IMR-90 (cell line): Measurements from ENCODE around the gene ASB4. TPM values are rescaled to one million over a fixed set of nuclear protein-coding genes. Genes with fewer than 3 reads are reported as not detected.

Experiments
- ATAC-seq: fragments of 200-7000 bp; cut with Tn5 transposase; 2 replicates; pipeline ENCODE4 v1.9.1; 2020; ENCODE audit warnings: low read depth, mild to moderate bottlenecking, moderate library complexity
- BruUV-seq: library from RNA; stranded (reverse); fragments of 400-500 nt; replicated peaks from 2 replicates; lab custom pipeline; 2021; lab: Mats Ljungman, UMichigan
- CTCF ChIA-PET: fragments of 300-600 bp; formaldehyde crosslinking; extraction: SDS; loops from one replicate; lab custom pipeline; 2021; ENCODE audit warnings: antibody characterized with exemption; lab: Yijun Ruan, JAX
- POLR2A ChIA-PET: fragments of 300-600 bp; sonication (Branson Sonifier 250); formaldehyde crosslinking; loops from one replicate; lab custom pipeline; 2022; ENCODE audit warnings: antibody characterized with exemption; ENCODE audit not compliant: unreplicated experiment; lab: Charles Lee
- DNase-seq: peaks from one replicate; pipeline ENCODE4 v3.0.0; 2013
- H2AFZ ChIP-seq: replicated peaks from 2 replicates; pipeline ENCODE3; 2013; ENCODE audit warnings: low read length, mild to moderate bottlenecking; ENCODE audit not compliant: poor library complexity
- H2AK5ac ChIP-seq: 2 replicates; pipeline ENCODE4 v1.6.1; 2013; ENCODE audit warnings: low read depth, low read length, inconsistent platforms
- H2AK9ac ChIP-seq: replicated peaks from 2 replicates; pipeline ENCODE3; 2013; ENCODE audit warnings: mild to moderate bottlenecking, low read depth, low read length, moderate library complexity; ENCODE audit not compliant: poor library complexity
- H2BK120ac ChIP-seq: 2 replicates; pipeline ENCODE4 v1.6.1; 2013; ENCODE audit warnings: low read depth, low read length, inconsistent platforms
- H2BK15ac ChIP-seq: 3 replicates; pipeline ENCODE4 v1.6.1; 2013; ENCODE audit warnings: low read depth, low read length, inconsistent platforms
- H2BK20ac ChIP-seq: 2 replicates; pipeline ENCODE4 v1.6.1; 2013; ENCODE audit warnings: low read depth, mild to moderate bottlenecking, inconsistent platforms, low read length, moderate library complexity
- H2BK5ac ChIP-seq: 2 replicates; pipeline ENCODE4 v1.6.1; 2013; ENCODE audit warnings: mild to moderate bottlenecking, low read depth, low read length, inconsistent platforms; ENCODE audit not compliant: poor library complexity, severe bottlenecking
- H3K14ac ChIP-seq: replicated peaks from 2 replicates; pipeline ENCODE4 v1.6.1; 2013; ENCODE audit warnings: low read depth, low read length, inconsistent platforms
- H3K18ac ChIP-seq: 2 replicates; pipeline ENCODE4 v1.6.1; 2013; ENCODE audit warnings: low read depth, low read length, control low read depth
- H3K23ac ChIP-seq: 2 replicates; pipeline ENCODE4 v1.6.1; 2013; ENCODE audit warnings: low read depth, low read length, inconsistent platforms
- H3K27ac ChIP-seq: 2 replicates; pipeline ENCODE4 v1.5.1; 2013; ENCODE audit warnings: mild to moderate bottlenecking, control low read depth, low read length; ENCODE audit not compliant: insufficient read depth
- H3K27me3 ChIP-seq: 2 replicates; pipeline ENCODE4 v1.6.1; 2013; ENCODE audit warnings: low read length; ENCODE audit not compliant: control insufficient read depth, insufficient read depth
- H3K36me3 ChIP-seq: 2 replicates; pipeline ENCODE4 v1.6.1; 2013; ENCODE audit warnings: low read length, mixed read lengths; ENCODE audit not compliant: control insufficient read depth, insufficient read depth
- H3K4ac ChIP-seq: 2 replicates; pipeline ENCODE4 v1.6.1; 2013; ENCODE audit warnings: low read depth, low read length, inconsistent platforms
- H3K4me1 ChIP-seq: 2 replicates; pipeline ENCODE4 v1.6.1; 2013; ENCODE audit warnings: low read length, mixed read lengths; ENCODE audit not compliant: control insufficient read depth, insufficient read depth
- H3K4me2 ChIP-seq: 2 replicates; pipeline ENCODE4 v1.6.1; 2013; ENCODE audit warnings: low read depth, mild to moderate bottlenecking, control low read depth, low read length, moderate library complexity
- H3K4me3 ChIP-seq: 2 replicates; pipeline ENCODE4 v1.5.1; 2013; ENCODE audit warnings: low read depth, mild to moderate bottlenecking, control low read depth, low read length, moderate library complexity; ENCODE audit not compliant: insufficient read depth
- H3K56ac ChIP-seq: 2 replicates; pipeline ENCODE4 v1.6.1; 2013; ENCODE audit warnings: low read length, inconsistent platforms; ENCODE audit not compliant: insufficient read depth; ENCODE audit errors: extremely low read depth
- H3K79me1 ChIP-seq, 2 experiments: 2 replicates each; pipeline ENCODE4 v1.6.1; 2013; ENCODE audit warnings: low read length in 2 of 2, inconsistent platforms in 1 of 2, low read depth in 1 of 2
- H3K9ac ChIP-seq: 2 replicates; pipeline ENCODE4 v1.6.1; 2013; ENCODE audit warnings: low read depth, low read length, control low read depth
- H3K9me1 ChIP-seq: 2 replicates; pipeline ENCODE4 v1.6.1; 2013; ENCODE audit warnings: low read length, inconsistent platforms; ENCODE audit not compliant: insufficient read depth
- H3K9me3 ChIP-seq: 2 replicates; pipeline ENCODE4 v1.6.1; 2013; ENCODE audit warnings: low read length; ENCODE audit not compliant: control insufficient read depth, insufficient read depth
- H4K20me1 ChIP-seq: 2 replicates; pipeline ENCODE4 v1.6.1; 2013; ENCODE audit warnings: low read length, inconsistent platforms; ENCODE audit not compliant: insufficient read depth
- H4K5ac ChIP-seq: 2 replicates; pipeline ENCODE4 v1.6.1; 2013; ENCODE audit warnings: mild to moderate bottlenecking, low read depth, low read length, control low read depth
- H4K8ac ChIP-seq, 2 experiments: 2 replicates each; pipeline ENCODE4 v1.6.1; 2013; ENCODE audit warnings: low read depth in 2 of 2, low read length in 2 of 2, control low read depth in 1 of 2, inconsistent platforms in 1 of 2
- H4K91ac ChIP-seq: 2 replicates; pipeline ENCODE4 v1.6.1; 2013; ENCODE audit warnings: low read depth, low read length, inconsistent platforms; ENCODE audit not compliant: insufficient read depth
- BHLHE40 ChIP-seq: fragments of 150-350 bp; IDR thresholded peaks from 2 replicates; pipeline ENCODE4 v1.6.1; 2016; ENCODE audit warnings: mild to moderate bottlenecking, low read depth, low read length
- CEBPB ChIP-seq: IDR thresholded peaks from 2 replicates; pipeline ENCODE4 v1.6.1; 2012; ENCODE audit warnings: low read depth, low read length, improper control_type of control experiment
- CHD1 ChIP-seq: IDR thresholded peaks from 2 replicates; pipeline ENCODE4 v1.6.1; 2012; ENCODE audit warnings: low read depth, low read length, improper control_type of control experiment
- FOS ChIP-seq: fragments of 150-350 bp; IDR thresholded peaks from 2 replicates; pipeline ENCODE4 v1.6.1; 2016; ENCODE audit warnings: low read depth, low read length
- MAFK ChIP-seq: IDR thresholded peaks from 2 replicates; pipeline ENCODE4 v1.6.1; 2012; ENCODE audit warnings: low read depth, low read length, improper control_type of control experiment
- MAZ ChIP-seq: IDR thresholded peaks from 2 replicates; pipeline ENCODE4 v1.6.1; 2012; ENCODE audit warnings: low read depth, mild to moderate bottlenecking, low read length, improper control_type of control experiment, moderate library complexity, borderline replicate concordance
- MXI1 ChIP-seq: IDR thresholded peaks from 2 replicates; pipeline ENCODE4 v1.6.1; 2012; ENCODE audit warnings: low read depth, mild to moderate bottlenecking, low read length, moderate library complexity, borderline replicate concordance
- NFE2L2 ChIP-seq: fragments of 150-350 bp; IDR thresholded peaks from 2 replicates; pipeline ENCODE4 v1.6.1; 2016; ENCODE audit warnings: low read depth, mild to moderate bottlenecking, low read length
- POLR2A ChIP-seq: IDR thresholded peaks from 2 replicates; pipeline ENCODE4 v1.6.1; 2012; ENCODE audit warnings: mild to moderate bottlenecking, low read depth, low read length
- RAD21 ChIP-seq: IDR thresholded peaks from 2 replicates; pipeline ENCODE4 v1.6.1; 2012; ENCODE audit warnings: low read length, improper control_type of control experiment
- RCOR1 ChIP-seq: IDR thresholded peaks from 2 replicates; pipeline ENCODE4 v1.6.1; 2012; ENCODE audit warnings: mild to moderate bottlenecking, low read length, improper control_type of control experiment; ENCODE audit not compliant: insufficient replicate concordance
- RFX5 ChIP-seq: IDR thresholded peaks from 2 replicates; pipeline ENCODE4 v1.8.0; 2012; ENCODE audit warnings: low read depth, mild to moderate bottlenecking, low read length, moderate library complexity
- SMC3 ChIP-seq: fragments of 150-350 bp; IDR thresholded peaks from 2 replicates; pipeline ENCODE4 v1.6.1; 2016; ENCODE audit warnings: low read depth, mild to moderate bottlenecking, antibody characterized with exemption, low read length, moderate library complexity
- WGBS, 2 experiments: methylation state at CpG; one replicate each; pipeline versions ENCODE4 v1.1.5 to v1.1.7; 2013; ENCODE audit warnings: missing lambda C conversion rate in 2 of 2; ENCODE audit not compliant: insufficient read length in 1 of 2; ENCODE audit errors: extremely low coverage in 2 of 2; 5-methylcytosine and 5-hydroxymethylcytosine counted together
- dilution Hi-C: fragments of 300-500 bp; cut with HindIII; formaldehyde crosslinking; loops from one replicate; pipeline ENCODE4 v1.14.3; 2018; ENCODE audit warnings: low sequenced_read_pairs; ENCODE audit not compliant: unreplicated experiment
- in situ Hi-C: fragments of 300-500 bp; cut with MboI; formaldehyde crosslinking; loops from 3 replicates; pipeline ENCODE4 v1.14.3; 2019; ENCODE audit warnings: low sequenced_read_pairs, inconsistent platforms, mixed read lengths
- intact Hi-C: fragments of 100-400 bp; cut with micrococcal nuclease; formaldehyde crosslinking; loops from 2 replicates; pipeline ENCODE4 v1.10.0; 2022
- polyA plus RNA-seq, 3 experiments: library from polyadenylated mRNA; depleted of rRNA; stranded (reverse); fragments of >200 nt; gene quantifications; 2 replicates each; pipeline ENCODE4 v1.2.3, GENCODE V29; 2012; ENCODE audit warnings: low replicate concordance in 1 of 3
- total RNA-seq: library from RNA; depleted of rRNA; stranded (reverse); fragments of >200 nt; gene quantifications from 2 replicates; pipeline ENCODE4 v1.2.3, GENCODE V29; 2012
- TF ChIP-seq, protein P1 (sequence below): conservative IDR thresholded peaks from 2 replicates; pipeline ENCODE4 v1.5.1; 2012; ENCODE audit warnings: mild to moderate bottlenecking, low read depth, low read length, improper control_type of control experiment
- TF ChIP-seq, protein P2 (sequence below): fragments of 150-350 bp; IDR thresholded peaks from 2 replicates; pipeline ENCODE4 v1.6.1; 2016; ENCODE audit warnings: low read depth, mild to moderate bottlenecking, low read length, moderate library complexity, borderline replicate concordance
- TF ChIP-seq, protein P3 (sequence below): fragments of 150-350 bp; IDR thresholded peaks from 2 replicates; pipeline ENCODE4 v1.6.1; 2017; ENCODE audit warnings: mild to moderate bottlenecking, antibody characterized with exemption, low read length, low read depth

The ASB4 gene
- total and polyA plus RNA-seq, 2 of the 4 experiments (the other 2 are of a cell fraction) = not detected

DNA sequence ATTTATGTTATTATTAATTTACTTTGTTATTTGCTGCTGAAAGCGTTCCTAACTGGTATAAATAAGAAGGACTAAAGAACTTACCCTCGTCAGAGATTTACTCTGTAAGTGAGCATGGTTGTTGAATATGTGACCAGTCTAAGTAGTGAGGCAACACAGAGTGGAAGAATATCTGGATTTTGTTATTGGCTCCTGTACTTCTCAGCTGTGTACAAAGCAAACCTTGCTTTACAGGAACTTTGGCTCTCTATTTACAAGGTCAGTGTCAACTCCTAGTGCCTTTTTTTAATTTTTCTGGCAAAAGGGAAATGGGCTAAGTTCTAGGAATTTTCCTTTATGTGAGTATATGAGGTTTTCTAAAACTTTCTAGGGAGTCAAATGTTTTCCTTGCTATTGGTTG, 74.9 kb downstream of the ASB4 start:
- Histone ChIP-seq H3K23ac (no peak overlapping the region), H2AK5ac (no peak overlapping the region), H3K9me3 (no peaks in the 10 kb centered on the region), H3K79me1 (no peaks in the 10 kb centered on the region), H3K9ac (no peak overlapping the region), H3K4me3 (no peak overlapping the region), H2BK5ac (no peak overlapping the region), H2BK120ac (no peak overlapping the region), H3K27me3 (peaks cover 2% of the 10 kb centered on the region), H3K4me2 (no peak overlapping the region), H3K4me1 (no peaks in the 10 kb centered on the region), H3K36me3 (no peaks in the 10 kb centered on the region), H2AK9ac (no peak overlapping the region), H4K8ac (no peak overlapping the region), H3K14ac (no peak overlapping the region), H2AFZ (no peak overlapping the region), H2BK15ac (no peak overlapping the region), H3K9me1 (no peaks in the 10 kb centered on the region), H4K91ac (no peak overlapping the region), H3K18ac (no peak overlapping the region), H3K56ac (no peak overlapping the region), H3K27ac (no peak overlapping the region), H3K4ac (no peak overlapping the region), H4K20me1 (no peaks in the 10 kb centered on the region), H2BK20ac (no peak overlapping the region), H4K5ac (no peak overlapping the region)
- in situ Hi-C loops = no loop called here
- no TSS peak for BruUV-seq
- ChIA-PET CTCF (no interaction called here), POLR2A (no interaction called here)
- dilution Hi-C loops = no loop called here
- intact Hi-C loops = loop anchor here (5.0 kb wide), 1 partner anchor 107 kb away; no protein-coding TSS in a partner anchor
- DNase-seq = no peak
- no peak for ATAC-seq
- TF ChIP-seq RAD21 (no peak), MXI1 (no peak), MAZ (no peak), RFX5 (no peak), FOS (no peak), POLR2A (no peak), SMC3 (no peak), BHLHE40 (no peak), CHD1 (no peak), NFE2L2 (no peak), MAFK (no peak), CEBPB (no peak), RCOR1 (no peak)
- TF ChIP-seq, protein P1, sequence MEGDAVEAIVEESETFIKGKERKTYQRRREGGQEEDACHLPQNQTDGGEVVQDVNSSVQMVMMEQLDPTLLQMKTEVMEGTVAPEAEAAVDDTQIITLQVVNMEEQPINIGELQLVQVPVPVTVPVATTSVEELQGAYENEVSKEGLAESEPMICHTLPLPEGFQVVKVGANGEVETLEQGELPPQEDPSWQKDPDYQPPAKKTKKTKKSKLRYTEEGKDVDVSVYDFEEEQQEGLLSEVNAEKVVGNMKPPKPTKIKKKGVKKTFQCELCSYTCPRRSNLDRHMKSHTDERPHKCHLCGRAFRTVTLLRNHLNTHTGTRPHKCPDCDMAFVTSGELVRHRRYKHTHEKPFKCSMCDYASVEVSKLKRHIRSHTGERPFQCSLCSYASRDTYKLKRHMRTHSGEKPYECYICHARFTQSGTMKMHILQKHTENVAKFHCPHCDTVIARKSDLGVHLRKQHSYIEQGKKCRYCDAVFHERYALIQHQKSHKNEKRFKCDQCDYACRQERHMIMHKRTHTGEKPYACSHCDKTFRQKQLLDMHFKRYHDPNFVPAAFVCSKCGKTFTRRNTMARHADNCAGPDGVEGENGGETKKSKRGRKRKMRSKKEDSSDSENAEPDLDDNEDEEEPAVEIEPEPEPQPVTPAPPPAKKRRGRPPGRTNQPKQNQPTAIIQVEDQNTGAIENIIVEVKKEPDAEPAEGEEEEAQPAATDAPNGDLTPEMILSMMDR = no peak
- TF ChIP-seq, protein P2, sequence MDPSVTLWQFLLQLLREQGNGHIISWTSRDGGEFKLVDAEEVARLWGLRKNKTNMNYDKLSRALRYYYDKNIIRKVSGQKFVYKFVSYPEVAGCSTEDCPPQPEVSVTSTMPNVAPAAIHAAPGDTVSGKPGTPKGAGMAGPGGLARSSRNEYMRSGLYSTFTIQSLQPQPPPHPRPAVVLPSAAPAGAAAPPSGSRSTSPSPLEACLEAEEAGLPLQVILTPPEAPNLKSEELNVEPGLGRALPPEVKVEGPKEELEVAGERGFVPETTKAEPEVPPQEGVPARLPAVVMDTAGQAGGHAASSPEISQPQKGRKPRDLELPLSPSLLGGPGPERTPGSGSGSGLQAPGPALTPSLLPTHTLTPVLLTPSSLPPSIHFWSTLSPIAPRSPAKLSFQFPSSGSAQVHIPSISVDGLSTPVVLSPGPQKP = no peak
- TF ChIP-seq, protein P3, sequence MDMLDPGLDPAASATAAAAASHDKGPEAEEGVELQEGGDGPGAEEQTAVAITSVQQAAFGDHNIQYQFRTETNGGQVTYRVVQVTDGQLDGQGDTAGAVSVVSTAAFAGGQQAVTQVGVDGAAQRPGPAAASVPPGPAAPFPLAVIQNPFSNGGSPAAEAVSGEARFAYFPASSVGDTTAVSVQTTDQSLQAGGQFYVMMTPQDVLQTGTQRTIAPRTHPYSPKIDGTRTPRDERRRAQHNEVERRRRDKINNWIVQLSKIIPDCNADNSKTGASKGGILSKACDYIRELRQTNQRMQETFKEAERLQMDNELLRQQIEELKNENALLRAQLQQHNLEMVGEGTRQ = no peak
- WGBS, 2 experiments = no CpG with 5 or more reads among the region's 2 CpGs
